ENCODE data around the gene MDK. TPM values are rescaled to one million over a fixed set of nuclear protein-coding genes. Genes with fewer than 3 reads are reported as not detected.
A peak's percentile ranks its signal among the peaks of the same experiment; 100 is the strongest.

The MDK gene
- total RNA-seq, 6 experiments from 2014 or later, result 0.35 to 6.4 (median 4.2) TPM

DNA sequence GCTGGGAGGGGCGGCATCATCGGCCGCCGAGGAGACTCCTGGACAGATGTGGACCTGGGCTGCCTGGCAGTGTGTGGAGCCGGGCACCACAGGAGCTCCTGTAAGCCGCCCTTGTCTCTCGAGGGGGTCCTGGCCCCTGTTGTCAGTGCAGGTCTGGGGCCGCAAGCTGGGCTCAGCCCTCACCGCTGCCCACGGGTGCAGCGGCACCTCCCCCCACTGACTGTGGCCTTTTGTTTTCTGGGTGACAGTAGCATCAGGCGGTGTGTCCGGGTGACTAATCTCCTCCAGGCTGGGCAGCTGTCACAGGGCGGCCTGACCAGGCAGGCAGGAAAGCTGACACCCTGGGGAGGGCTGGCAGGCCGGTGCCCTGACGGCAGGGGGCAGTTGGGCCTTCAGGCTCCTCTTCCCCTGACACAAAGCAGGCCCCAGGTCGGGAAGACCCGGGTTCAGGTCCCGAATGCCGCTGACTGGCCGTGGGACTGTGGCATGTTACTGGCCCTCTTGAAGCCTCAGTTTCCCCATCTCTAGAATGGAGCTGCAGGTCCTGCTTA lies 17.9 kb upstream of the MDK start:
- DNase-seq (no peak), ATAC-seq (peak; percentile 3 to 29 (median 18))
- Histone ChIP-seq H3K4me3 (no peak overlapping the region), H3K27me3 (no peaks in the 10 kb centered on the region), H3K27ac (peak overlapping the region in 1 of 3 donors; percentile 69), H3K36me3 (peaks cover 0 to 4% (median 0%) of the 10 kb centered on the region in 4 donors), H3K4me1 (no peaks in the 10 kb centered on the region), H3K9me3 (no peaks in the 10 kb centered on the region)
- no peak for TF ChIP-seq CTCF (IDR thresholded peaks at IDR 0.05)
- no peak for TF ChIP-seq POLR2A (IDR thresholded peaks at IDR 0.05)
- no CpG with 5 or more reads among the region's 21 CpGs for WGBS (ENCODE audit: insufficient coverage, low coverage, low lambda C conversion rate, missing lambda C conversion rate)
- intact Hi-C loops (cut with DNase I), result no loop called here

GRCh38 chr11:46364056-46364455 lies 17.4 kb upstream of the MDK start:
- H3K27me3 ChIP-seq, result no peaks in the 10 kb centered on the region
- no peaks in the 10 kb centered on the region for H3K9me3 ChIP-seq
- peaks cover 0 to 4% (median 0%) of the 10 kb centered on the region in 4 donors for H3K36me3 ChIP-seq
- intact Hi-C loops (cut with DNase I), result no loop called here
- DNase-seq (no peak), ATAC-seq (no peak)
- H3K4me3 ChIP-seq, result no peak overlapping the region
- WGBS (ENCODE audit: insufficient coverage, low coverage, low lambda C conversion rate, missing lambda C conversion rate), result 100% methylated on average over 1 of the region's 9 CpGs
- TF ChIP-seq POLR2A (IDR thresholded peaks at IDR 0.05), result no peak
- no peak for TF ChIP-seq CTCF (IDR thresholded peaks at IDR 0.05)
- H3K4me1 ChIP-seq, result no peaks in the 10 kb centered on the region
- no peak overlapping the region for H3K27ac ChIP-seq

DNA sequence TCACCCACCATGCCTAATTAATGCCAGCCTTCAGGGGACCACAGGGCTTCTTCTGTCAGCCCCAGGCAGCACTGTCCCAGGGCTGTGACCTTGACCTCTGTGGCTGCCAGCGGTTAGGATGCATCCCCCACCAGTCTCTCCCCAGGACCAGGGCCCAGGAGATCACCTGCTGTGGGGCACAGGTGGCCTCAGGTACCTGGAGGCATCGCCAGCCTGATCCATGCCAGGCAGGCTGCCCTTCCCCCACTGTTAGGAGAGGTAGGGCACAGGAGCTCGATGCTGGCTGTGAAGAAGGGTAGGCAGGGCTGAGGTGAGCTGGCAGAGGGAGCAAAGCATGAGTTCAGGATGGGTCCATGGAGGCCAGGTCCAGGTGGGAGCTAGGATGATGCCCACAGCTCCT lies 16.7 kb upstream of the MDK start:
- Histone ChIP-seq H3K9me3 (no peaks in the 10 kb centered on the region), H3K4me3 (no peak overlapping the region), H3K36me3 (peaks cover 0 to 4% (median 0%) of the 10 kb centered on the region in 4 donors), H3K27ac (no peak overlapping the region), H3K27me3 (no peaks in the 10 kb centered on the region), H3K4me1 (no peaks in the 10 kb centered on the region)
- TF ChIP-seq CTCF (IDR thresholded peaks at IDR 0.05), result no peak
- no peak for TF ChIP-seq POLR2A (IDR thresholded peaks at IDR 0.05)
- DNase-seq (no peak), ATAC-seq (no peak)
- WGBS (ENCODE audit: insufficient coverage, low coverage, low lambda C conversion rate, missing lambda C conversion rate), result no CpG with 5 or more reads among the region's 3 CpGs
- intact Hi-C loops (cut with DNase I), result no loop called here

DNA sequence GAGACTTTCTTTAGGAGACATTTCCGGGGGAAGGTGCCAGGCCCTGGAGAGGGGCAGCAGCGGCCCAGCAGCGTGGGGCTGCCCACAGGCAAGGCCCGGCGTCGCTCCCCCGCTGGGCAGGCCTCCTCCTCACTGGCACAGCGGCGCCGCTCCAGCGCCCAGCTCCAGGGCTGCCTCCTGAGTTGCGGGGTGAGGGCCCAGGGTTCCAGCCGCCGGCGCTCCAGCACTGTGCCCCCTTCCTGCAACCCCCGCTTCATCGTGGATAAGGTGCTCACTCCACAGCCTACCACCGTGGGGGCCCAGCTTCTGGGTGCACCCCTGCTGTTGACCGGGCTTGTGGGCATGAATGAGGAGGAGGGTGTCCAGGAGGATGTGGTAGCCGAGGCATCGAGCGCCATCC lies 15.2 kb upstream of the MDK start:
- intact Hi-C loops (cut with DNase I), result no loop called here
- Histone ChIP-seq H3K4me3 (no peak overlapping the region), H3K36me3 (peaks cover 0 to 4% (median 0%) of the 10 kb centered on the region in 4 donors), H3K27ac (no peak overlapping the region), H3K27me3 (no peaks in the 10 kb centered on the region), H3K9me3 (no peaks in the 10 kb centered on the region), H3K4me1 (no peaks in the 10 kb centered on the region)
- DNase-seq, result peak in 1 of 3 donors; percentile 52
- no CpG with 5 or more reads among the region's 22 CpGs for WGBS (ENCODE audit: insufficient coverage, low coverage, low lambda C conversion rate, missing lambda C conversion rate)
- no peak for ATAC-seq
- TF ChIP-seq POLR2A (IDR thresholded peaks at IDR 0.05) (no peak), CTCF (IDR thresholded peaks at IDR 0.05) (no peak)

All from right lobe of liver (tissue), 6 donors.